Measurements from ENCODE around the gene PLXDC1. TPM values are rescaled to one million over a fixed set of nuclear protein-coding genes. Genes with fewer than 3 reads are reported as not detected.

Gene PLXDC1
- total RNA-seq, 1 donor = 2.9 TPM

GRCh38 chr17:39144416-39144840, 7.0 kb downstream of the PLXDC1 start:
- peak overlapping the region; percentile 25 for H2AFZ ChIP-seq (ENCODE audit: low read length)
- no peaks in the 10 kb centered on the region for H3K9me3 ChIP-seq (ENCODE audit: low read depth, low read length)
- H3K27ac ChIP-seq (ENCODE audit: low read depth, low read length) = no peak overlapping the region
- H3K4me2 ChIP-seq (ENCODE audit: insufficient read depth, low read length) = no peak overlapping the region
- no peaks in the 10 kb centered on the region for H3K36me3 ChIP-seq (ENCODE audit: insufficient read depth, low read length)
- no peaks in the 10 kb centered on the region for H4K20me1 ChIP-seq (ENCODE audit: insufficient read depth, low read length)
- peaks cover 6% of the 10 kb centered on the region for H3K27me3 ChIP-seq (ENCODE audit: insufficient read depth, low read length)
- H3K4me3 ChIP-seq (ENCODE audit: insufficient read depth, low read length) = no peak overlapping the region
- H3K79me2 ChIP-seq (ENCODE audit: insufficient read depth, low read length) = no peaks in the 10 kb centered on the region
- no peak for TF ChIP-seq CTCF (IDR thresholded peaks at IDR 0.05; ENCODE audit: extremely low read depth, low read depth, low read length)
- peak; percentile 85 for DNase-seq (ENCODE audit: insufficient read length, low spot score, missing footprints)
- peaks cover 1% of the 10 kb centered on the region for H3K4me1 ChIP-seq (ENCODE audit: insufficient read depth, low read length)

- Histone ChIP-seq H4K20me1 (ENCODE audit: insufficient read depth, low read length) (no peaks in the 10 kb centered on the region), H3K9me3 (ENCODE audit: low read depth, low read length) (no peaks in the 10 kb centered on the region), H3K4me3 (ENCODE audit: insufficient read depth, low read length) (no peak overlapping the region), H3K4me2 (ENCODE audit: insufficient read depth, low read length) (no peak overlapping the region), H3K4me1 (ENCODE audit: insufficient read depth, low read length) (peaks cover 9% of the 10 kb centered on the region), H3K79me2 (ENCODE audit: insufficient read depth, low read length) (no peaks in the 10 kb centered on the region), H2AFZ (ENCODE audit: low read length) (no peak overlapping the region), H3K36me3 (ENCODE audit: insufficient read depth, low read length) (no peaks in the 10 kb centered on the region), H3K27ac (ENCODE audit: low read depth, low read length) (no peak overlapping the region), H3K27me3 (ENCODE audit: insufficient read depth, low read length) (no peaks in the 10 kb centered on the region)
- TF ChIP-seq CTCF (IDR thresholded peaks at IDR 0.05; ENCODE audit: extremely low read depth, low read depth, low read length) = no peak
- peak; percentile 68 for DNase-seq (ENCODE audit: insufficient read length, low spot score, missing footprints)
Measured at GRCh38 chr17:39143552-39144093, 7.8 kb downstream of the PLXDC1 start.

GRCh38 chr17:39141915-39142664, 9.3 kb downstream of the PLXDC1 start:
- Histone ChIP-seq H3K4me1 (ENCODE audit: insufficient read depth, low read length) (peaks cover 14% of the 10 kb centered on the region), H2AFZ (ENCODE audit: low read length) (no peak overlapping the region), H3K4me3 (ENCODE audit: insufficient read depth, low read length) (no peak overlapping the region), H3K27ac (ENCODE audit: low read depth, low read length) (no peak overlapping the region), H3K4me2 (ENCODE audit: insufficient read depth, low read length) (no peak overlapping the region), H4K20me1 (ENCODE audit: insufficient read depth, low read length) (no peaks in the 10 kb centered on the region), H3K79me2 (ENCODE audit: insufficient read depth, low read length) (no peaks in the 10 kb centered on the region), H3K36me3 (ENCODE audit: insufficient read depth, low read length) (no peaks in the 10 kb centered on the region), H3K27me3 (ENCODE audit: insufficient read depth, low read length) (no peaks in the 10 kb centered on the region), H3K9me3 (ENCODE audit: low read depth, low read length) (no peaks in the 10 kb centered on the region)
- TF ChIP-seq CTCF (IDR thresholded peaks at IDR 0.05; ENCODE audit: extremely low read depth, low read depth, low read length) = no peak
- peak; percentile 68 for DNase-seq (ENCODE audit: insufficient read length, low spot score, missing footprints)

GRCh38 chr17:39141294-39141693, 10.1 kb downstream of the PLXDC1 start:
- Histone ChIP-seq H3K4me2 (ENCODE audit: insufficient read depth, low read length) (no peak overlapping the region), H4K20me1 (ENCODE audit: insufficient read depth, low read length) (no peaks in the 10 kb centered on the region), H3K79me2 (ENCODE audit: insufficient read depth, low read length) (no peaks in the 10 kb centered on the region), H3K36me3 (ENCODE audit: insufficient read depth, low read length) (no peaks in the 10 kb centered on the region), H3K4me1 (ENCODE audit: insufficient read depth, low read length) (peaks cover 14% of the 10 kb centered on the region), H3K27me3 (ENCODE audit: insufficient read depth, low read length) (no peaks in the 10 kb centered on the region), H3K9me3 (ENCODE audit: low read depth, low read length) (no peaks in the 10 kb centered on the region), H3K4me3 (ENCODE audit: insufficient read depth, low read length) (no peak overlapping the region), H3K27ac (ENCODE audit: low read depth, low read length) (no peak overlapping the region), H2AFZ (ENCODE audit: low read length) (no peak overlapping the region)
- peak; percentile 15 for DNase-seq (ENCODE audit: insufficient read length, low spot score, missing footprints)
- TF ChIP-seq CTCF (IDR thresholded peaks at IDR 0.05; ENCODE audit: extremely low read depth, low read depth, low read length) = no peak

All from osteoblast (primary cell).